HepG2 (cell line): ENCODE results near the gene IP6K3. TPM values are rescaled to one million over a fixed set of nuclear protein-coding genes. Genes with fewer than 3 reads are reported as not detected.
A peak's percentile ranks its signal among the peaks of the same experiment; 100 is the strongest.

ENCODE experiments used
- AKAP8 ChIP-seq: sonication (generic); formaldehyde crosslinking; IDR thresholded peaks from 2 replicates; pipeline ENCODE4 v1.5.1; 2020; ENCODE audit warnings: mild to moderate bottlenecking, missing genetic modification reagents
- CBX5 ChIP-seq: sonication (generic); formaldehyde crosslinking; IDR thresholded peaks from 2 replicates; pipeline ENCODE4 v1.4.0; 2020; ENCODE audit warnings: missing genetic modification reagents, borderline replicate concordance
- CHCHD3 ChIP-seq: sonication (generic); formaldehyde crosslinking; IDR thresholded peaks from 2 replicates; pipeline ENCODE4 v1.8.0; 2022; ENCODE audit warnings: mild to moderate bottlenecking, missing genetic modification reagents, moderate library complexity
- GZF1 ChIP-seq: sonication (generic); formaldehyde crosslinking; IDR thresholded peaks from 2 replicates; pipeline ENCODE4 v1.5.1; 2020; ENCODE audit warnings: mild to moderate bottlenecking, missing genetic modification reagents
- NFE2 ChIP-seq: sonication (generic); formaldehyde crosslinking; IDR thresholded peaks from 2 replicates; pipeline ENCODE4 v1.4.0; 2020; ENCODE audit warnings: missing genetic modification reagents
- NKX3-1 ChIP-seq: sonication (generic); formaldehyde crosslinking; IDR thresholded peaks from 2 replicates; pipeline ENCODE4 v1.5.0; 2020; ENCODE audit warnings: missing genetic modification reagents
- NR2F2 ChIP-seq: IDR thresholded peaks from 2 replicates; pipeline ENCODE4 v1.6.1; 2012; ENCODE audit warnings: low read depth, inconsistent platforms, borderline replicate concordance
- RARA ChIP-seq: IDR thresholded peaks from 2 replicates; pipeline ENCODE4 v1.6.1; 2016; ENCODE audit warnings: missing genetic modification reagents, missing compliant biosample characterization
- TGIF2 ChIP-seq: IDR thresholded peaks from 2 replicates; pipeline ENCODE4 v1.6.1; 2016; ENCODE audit warnings: control low read depth, missing compliant biosample characterization
- ZFP82 ChIP-seq: sonication (generic); formaldehyde crosslinking; IDR thresholded peaks from 2 replicates; pipeline ENCODE4 v1.5.1; 2020; ENCODE audit warnings: mild to moderate bottlenecking, missing genetic modification reagents, borderline replicate concordance
- ZNF142 ChIP-seq: sonication (generic); formaldehyde crosslinking; IDR thresholded peaks from 2 replicates; pipeline ENCODE4 v1.4.0; 2020; ENCODE audit warnings: missing genetic modification reagents
- ZNF331 ChIP-seq: sonication (generic); formaldehyde crosslinking; IDR thresholded peaks from 2 replicates; pipeline ENCODE4 v1.4.0; 2020; ENCODE audit warnings: missing genetic modification reagents
- ZNF724P ChIP-seq: sonication (generic); formaldehyde crosslinking; IDR thresholded peaks from 2 replicates; pipeline ENCODE4 v1.8.0; 2022; ENCODE audit warnings: missing genetic modification reagents, borderline replicate concordance
- ZSCAN22 ChIP-seq: sonication (generic); formaldehyde crosslinking; IDR thresholded peaks from 2 replicates; pipeline ENCODE4 v1.4.0; 2020; ENCODE audit warnings: mild to moderate bottlenecking, missing genetic modification reagents
- polyA plus RNA-seq, 8 experiments: library from polyadenylated mRNA; depleted of rRNA in 3 of 8; stranded (reverse) in 7 of 8; unstranded in 1 of 8; fragments of >200 nt; fragmentation: Illumina TruSeq in 4 of 8; extraction: Trizol in 4 of 8; gene quantifications; 2 replicates each; pipeline versions ENCODE4 v1.2.1 to v1.2.3, GENCODE V29; 2011 to 2016; ENCODE audit warnings: low read depth in 4 of 8, missing spikeins in 1 of 8, mixed read lengths in 1 of 8; ENCODE audit not compliant: insufficient read depth in 1 of 8
- total RNA-seq, 5 experiments: library from RNA; depleted of rRNA; stranded (reverse); fragments of >200 nt; fragmentation: Illumina TruSeq; extraction: Trizol; gene quantifications; 2 replicates each; pipeline ENCODE4 v1.2.3, GENCODE V29; 2016; ENCODE audit warnings: low read depth in 1 of 5
- TF ChIP-seq, protein P1 (sequence below): IDR thresholded peaks from 2 replicates; pipeline ENCODE4 v1.6.1; 2016; ENCODE audit warnings: missing compliant biosample characterization, missing genetic modification reagents, borderline replicate concordance
- TF ChIP-seq, protein P2 (sequence below): sonication (generic); formaldehyde crosslinking; conservative IDR thresholded peaks from 2 replicates; pipeline ENCODE4 v1.8.0; 2022; ENCODE audit warnings: low read depth, missing genetic modification reagents
- TF ChIP-seq, protein P3 (sequence below): sonication (generic); formaldehyde crosslinking; IDR thresholded peaks from 2 replicates; pipeline ENCODE4 v1.5.0; 2020; ENCODE audit warnings: mild to moderate bottlenecking, low read depth, missing genetic modification reagents, borderline replicate concordance

Gene IP6K3
- total and polyA plus RNA-seq, 2 of the 13 experiments (the other 11 are each of a cell fraction or from before 2014, with no cell fraction given): 0.11 to 0.18 TPM

- TF ChIP-seq NKX3-1 (CRISPR knock-in tag) (no peak), ZFP82 (CRISPR knock-in tag) (no peak), CHCHD3 (CRISPR knock-in tag) (peak; percentile 94), RARA (CRISPR knock-in tag) (peak; percentile 55), AKAP8 (CRISPR knock-in tag) (peak; percentile 87; the same call in 1 of the 2 replicates), CBX5 (CRISPR knock-in tag) (peak; percentile 86; the same call in 1 of the 2 replicates), NR2F2 (peak; percentile 44; the same call in 1 of the 2 replicates), ZSCAN22 (CRISPR knock-in tag) (peak; percentile 54; the same call in 1 of the 2 replicates), ZNF331 (peak; percentile 92), GZF1 (no peak), TGIF2 (CRISPR knock-in tag) (no peak; the same call in none of the 2 replicates), ZNF724P (peak; percentile 81; the same call in 1 of the 2 replicates), NFE2 (CRISPR knock-in tag) (no peak), ZNF142 (CRISPR knock-in tag) (peak; percentile 90; the same call in 1 of the 2 replicates)
- TF ChIP-seq, protein P1, sequence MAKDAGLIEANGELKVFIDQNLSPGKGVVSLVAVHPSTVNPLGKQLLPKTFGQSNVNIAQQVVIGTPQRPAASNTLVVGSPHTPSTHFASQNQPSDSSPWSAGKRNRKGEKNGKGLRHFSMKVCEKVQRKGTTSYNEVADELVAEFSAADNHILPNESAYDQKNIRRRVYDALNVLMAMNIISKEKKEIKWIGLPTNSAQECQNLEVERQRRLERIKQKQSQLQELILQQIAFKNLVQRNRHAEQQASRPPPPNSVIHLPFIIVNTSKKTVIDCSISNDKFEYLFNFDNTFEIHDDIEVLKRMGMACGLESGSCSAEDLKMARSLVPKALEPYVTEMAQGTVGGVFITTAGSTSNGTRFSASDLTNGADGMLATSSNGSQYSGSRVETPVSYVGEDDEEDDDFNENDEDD: peak; percentile 91
- TF ChIP-seq, protein P2, sequence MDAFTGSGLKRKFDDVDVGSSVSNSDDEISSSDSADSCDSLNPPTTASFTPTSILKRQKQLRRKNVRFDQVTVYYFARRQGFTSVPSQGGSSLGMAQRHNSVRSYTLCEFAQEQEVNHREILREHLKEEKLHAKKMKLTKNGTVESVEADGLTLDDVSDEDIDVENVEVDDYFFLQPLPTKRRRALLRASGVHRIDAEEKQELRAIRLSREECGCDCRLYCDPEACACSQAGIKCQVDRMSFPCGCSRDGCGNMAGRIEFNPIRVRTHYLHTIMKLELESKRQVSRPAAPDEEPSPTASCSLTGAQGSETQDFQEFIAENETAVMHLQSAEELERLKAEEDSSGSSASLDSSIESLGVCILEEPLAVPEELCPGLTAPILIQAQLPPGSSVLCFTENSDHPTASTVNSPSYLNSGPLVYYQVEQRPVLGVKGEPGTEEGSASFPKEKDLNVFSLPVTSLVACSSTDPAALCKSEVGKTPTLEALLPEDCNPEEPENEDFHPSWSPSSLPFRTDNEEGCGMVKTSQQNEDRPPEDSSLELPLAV: no peak
- TF ChIP-seq, protein P3, sequence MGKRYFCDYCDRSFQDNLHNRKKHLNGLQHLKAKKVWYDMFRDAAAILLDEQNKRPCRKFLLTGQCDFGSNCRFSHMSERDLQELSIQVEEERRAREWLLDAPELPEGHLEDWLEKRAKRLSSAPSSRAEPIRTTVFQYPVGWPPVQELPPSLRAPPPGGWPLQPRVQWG: 0 out of 2 replicates have a peak, but pooled peaks have one; percentile 50
Observed at GRCh38 chr6:33788694-33789549, 42.2 kb upstream of the IP6K3 start, which contains the start of gene LEMD2 (continued).
